HEK293T (cell line): ENCODE results near the gene ZFP57.

Source experiments
- ELF4 ChIP-seq: fragments of 450-650 bp; IDR thresholded peaks from 2 replicates; pipeline ENCODE4 v1.6.1; 2017; ENCODE audit warnings: antibody characterized with exemption
- FOXM1 ChIP-seq: fragments of 450-650 bp; IDR thresholded peaks from 2 replicates; pipeline ENCODE4 v1.6.1; 2017; ENCODE audit warnings: mild to moderate bottlenecking, borderline replicate concordance
- LEF1 ChIP-seq: fragments of 450-650 bp; IDR thresholded peaks from 2 replicates; pipeline ENCODE4 v1.6.1; 2017; ENCODE audit warnings: mild to moderate bottlenecking, borderline replicate concordance

- TF ChIP-seq LEF1 = no peak
- no peak for TF ChIP-seq FOXM1
- no peak for TF ChIP-seq ELF4
Measured at GRCh38 chr6:29627755-29628418, 53.1 kb downstream of the ZFP57 start.
